Prostate gland (tissue), 2 donors: Measurements from ENCODE around the gene POLDIP3.
A peak's percentile ranks its signal among the peaks of the same experiment; 100 is the strongest.

Source experiments
- CTCF ChIP-seq, 4 experiments: fragments of 200-600 bp in 2 of 4; fragments of 450-650 bp in 2 of 4; sonication (generic) in 2 of 4; IDR thresholded peaks; 1 replicate in 3 of 4; 2 replicates in 1 of 4; pipeline ENCODE4 v1.5.1; 2016 to 2019; ENCODE audit warnings: antibody characterized with exemption in 4 of 4, mild to moderate bottlenecking in 2 of 4, moderate library complexity in 2 of 4
- POLR2A ChIP-seq: fragments of 450-650 bp; IDR thresholded peaks from one replicate; pipeline ENCODE4 v1.6.1; 2016; ENCODE audit warnings: antibody characterized with exemption, mild to moderate bottlenecking

GRCh38 chr22:42615092-42615859, 593 bp upstream of the POLDIP3 start:
- TF ChIP-seq CTCF (IDR thresholded peaks at IDR 0.05) (peak in 1 of 4 experiments; percentile 8), POLR2A (peak; percentile 37)
